SU-DHL-6 (cell line): ENCODE results near the gene RNF144B.

Experiments used
- CTCF ChIP-seq: fragments of 200-600 bp; sonication (generic); IDR thresholded peaks from one replicate; pipeline ENCODE4 v1.5.1; 2017; ENCODE audit warnings: antibody characterized with exemption, mild to moderate bottlenecking, low read length, moderate library complexity; ENCODE audit not compliant: insufficient read depth, poor library complexity, severe bottlenecking
- EZH2phosphoT487 ChIP-seq: fragments of 200-600 bp; sonication (generic), shearing (Covaris generic); conservative IDR thresholded peaks from 2 replicates; pipeline ENCODE4 v1.6.1; 2018; ENCODE audit warnings: mild to moderate bottlenecking, antibody characterized with exemption, low read length, moderate library complexity, mixed read lengths

- TF ChIP-seq CTCF: no peak
- no peak for TF ChIP-seq EZH2phosphoT487
These were observed 52.4 kb downstream of the RNF144B start for GRCh38 chr6:18439581-18439980.
